ENCODE measurements around the gene SIK3.

Gene SIK3

GRCh38 chr11:117016747-117017146, 81.5 kb downstream of the SIK3 start:
- H3K9me3 ChIP-seq = no peaks in the 10 kb centered on the region
- no peaks in the 10 kb centered on the region for H3K36me3 ChIP-seq
- intact Hi-C loops (cut with DNase I; ENCODE audit: low total_unique reads) = no loop called here
- no peak for DNase-seq
- no peak overlapping the region for H3K27ac ChIP-seq
- no peaks in the 10 kb centered on the region for H3K27me3 ChIP-seq
- no peak for TF ChIP-seq CTCF (IDR thresholded peaks at IDR 0.05)
- no peak overlapping the region for H3K4me3 ChIP-seq
- peaks cover 0 to 4% (median 0%) of the 10 kb centered on the region in 4 donors for H3K4me1 ChIP-seq

GRCh38 chr11:117016246-117016645, 82.0 kb downstream of the SIK3 start:
- Histone ChIP-seq H3K9me3 (no peaks in the 10 kb centered on the region), H3K4me3 (no peak overlapping the region), H3K27ac (no peak overlapping the region), H3K36me3 (no peaks in the 10 kb centered on the region), H3K27me3 (no peaks in the 10 kb centered on the region), H3K4me1 (peaks cover 0 to 4% (median 0%) of the 10 kb centered on the region in 4 donors)
- intact Hi-C loops (cut with DNase I; ENCODE audit: low total_unique reads) = no loop called here
- no peak for DNase-seq
- TF ChIP-seq CTCF (IDR thresholded peaks at IDR 0.05) = no peak

- no peak for DNase-seq
- intact Hi-C loops (cut with DNase I; ENCODE audit: low total_unique reads) = no loop called here
- no peak overlapping the region for H3K4me3 ChIP-seq
- no peaks in the 10 kb centered on the region for H3K27me3 ChIP-seq
- H3K36me3 ChIP-seq = no peaks in the 10 kb centered on the region
- TF ChIP-seq CTCF (IDR thresholded peaks at IDR 0.05) = no peak
- no peak overlapping the region for H3K27ac ChIP-seq
- peaks cover 0 to 21% (median 3%) of the 10 kb centered on the region in 4 donors for H3K4me1 ChIP-seq
- H3K9me3 ChIP-seq = no peaks in the 10 kb centered on the region
Measured at GRCh38 chr11:117011541-117011898, 86.7 kb downstream of the SIK3 start.

- intact Hi-C loops (cut with DNase I; ENCODE audit: low total_unique reads) = no loop called here
- Histone ChIP-seq H3K4me3 (no peak overlapping the region), H3K4me1 (peaks cover 0 to 26% (median 3%) of the 10 kb centered on the region in 4 donors), H3K27ac (no peak overlapping the region), H3K9me3 (no peaks in the 10 kb centered on the region), H3K27me3 (no peaks in the 10 kb centered on the region), H3K36me3 (no peaks in the 10 kb centered on the region)
- no peak for TF ChIP-seq CTCF (IDR thresholded peaks at IDR 0.05)
- no peak for DNase-seq
Measured at GRCh38 chr11:117010808-117011540, 87.3 kb downstream of the SIK3 start.

- Histone ChIP-seq H3K4me3 (no peak overlapping the region), H3K27me3 (no peaks in the 10 kb centered on the region), H3K36me3 (no peaks in the 10 kb centered on the region), H3K27ac (no peak overlapping the region), H3K9me3 (no peaks in the 10 kb centered on the region), H3K4me1 (peaks cover 0 to 26% (median 3%) of the 10 kb centered on the region in 4 donors)
- TF ChIP-seq CTCF (IDR thresholded peaks at IDR 0.05) = no peak
- no peak for DNase-seq
- intact Hi-C loops (cut with DNase I; ENCODE audit: low total_unique reads) = no loop called here
Measured at GRCh38 chr11:117009905-117010605, 88.2 kb downstream of the SIK3 start.
